ENCODE measurements around the gene HDDC2. TPM values are rescaled to one million over a fixed set of nuclear protein-coding genes. Genes with fewer than 3 reads are reported as not detected.
A peak's percentile ranks its signal among the peaks of the same experiment; 100 is the strongest.

HDDC2 gene
- total and polyA plus RNA-seq, 2 experiments from 2014 or later: 55.1 to 83.2 TPM

GRCh38 chr6:125228981-125229479, 72.7 kb downstream of the HDDC2 start:
- Histone ChIP-seq H2AFZ (peak overlapping the region; percentile 55), H3K4me1 (ENCODE audit: insufficient read depth) (peaks cover 27% of the 10 kb centered on the region), H3K9ac (no peak overlapping the region), H3K27me3 (replicated peaks; ENCODE audit: insufficient read depth) (no peaks in the 10 kb centered on the region), H3K9me3 (ENCODE audit: low read depth) (no peaks in the 10 kb centered on the region), H3K79me2 (ENCODE audit: insufficient read depth) (no peaks in the 10 kb centered on the region), H3K36me3 (ENCODE audit: low read depth) (no peaks in the 10 kb centered on the region), H3K4me3 (no peak overlapping the region), H3K4me2 (ENCODE audit: unreplicated experiment) (no peak overlapping the region), H3F3A (ENCODE audit: insufficient read depth) (peaks cover 6% of the 10 kb centered on the region; the same call in 1 of the 2 replicates), H4K20me1 (ENCODE audit: insufficient read depth) (no peaks in the 10 kb centered on the region), H3K9me2 (ENCODE audit: insufficient read depth) (peaks cover 3% of the 10 kb centered on the region; the same call in 1 of the 2 replicates), H3K27ac (no peak overlapping the region)
- in situ Hi-C loops (cut with MboI): no loop called here
- TF ChIP-seq EZH2 (IDR thresholded peaks at IDR 0.05; ENCODE audit: insufficient read depth, poor library complexity, severe bottlenecking): no peak
- TF ChIP-seq EZH2phosphoT487 (IDR thresholded peaks at IDR 0.05; ENCODE audit: insufficient read depth, low read depth): no peak
- peak; percentile 3 for DNase-seq
- 44 to 46% methylated on average over 6 of the region's 6 CpGs for WGBS, 2 experiments (ENCODE audit: low coverage in 1 of 2, low lambda C conversion rate in 2 of 2, missing lambda C conversion rate in 2 of 2)

GRCh38 chr6:125227244-125227643, 74.5 kb downstream of the HDDC2 start:
- Histone ChIP-seq H3K79me2 (ENCODE audit: insufficient read depth) (no peaks in the 10 kb centered on the region), H3F3A (ENCODE audit: insufficient read depth) (no peaks in the 10 kb centered on the region), H2AFZ (no peak overlapping the region), H3K4me1 (ENCODE audit: insufficient read depth) (peaks cover 21% of the 10 kb centered on the region), H3K4me2 (ENCODE audit: unreplicated experiment) (no peak overlapping the region), H3K27ac (no peak overlapping the region), H4K20me1 (ENCODE audit: insufficient read depth) (no peaks in the 10 kb centered on the region), H3K36me3 (ENCODE audit: low read depth) (no peaks in the 10 kb centered on the region), H3K9me3 (ENCODE audit: low read depth) (no peaks in the 10 kb centered on the region), H3K4me3 (no peak overlapping the region), H3K9me2 (ENCODE audit: insufficient read depth) (no peaks in the 10 kb centered on the region), H3K27me3 (replicated peaks; ENCODE audit: insufficient read depth) (no peaks in the 10 kb centered on the region), H3K9ac (no peak overlapping the region)
- no peak for TF ChIP-seq EZH2phosphoT487 (IDR thresholded peaks at IDR 0.05; ENCODE audit: insufficient read depth, low read depth)
- no peak for TF ChIP-seq EZH2 (IDR thresholded peaks at IDR 0.05; ENCODE audit: insufficient read depth, poor library complexity, severe bottlenecking)
- WGBS, 2 experiments (ENCODE audit: low coverage in 1 of 2, low lambda C conversion rate in 2 of 2, missing lambda C conversion rate in 2 of 2): 86 to 89% methylated on average over 6 of the region's 6 CpGs
- no peak for DNase-seq
- in situ Hi-C loops (cut with MboI): no loop called here

Other genes starting within 250 kb of the HDDC2 start
- gene TPD52L1, start 148.2 kb downstream of the HDDC2 start, total RNA-seq (2014; rRNA removed; shearing (Covaris generic)): 5.1 and 5.7 TPM in 2 replicates
- gene TPD52L1, start 148.2 kb downstream of the HDDC2 start, polyA plus RNA-seq (2016; fragmentation: Nextera tagmentation; extraction: Ambion mirVana): 11.3 and 12.3 TPM in 2 replicates

Measured in GM23248 (cell line).